Measurements from ENCODE around the gene TOX4. TPM values are rescaled to one million over a fixed set of nuclear protein-coding genes. Genes with fewer than 3 reads are reported as not detected.

Gene TOX4
- total RNA-seq: 26.3 and 39.8 TPM in 2 replicates

GRCh38 chr14:21476925-21477681, at the start of gene TOX4, which contains the start of gene RAB2B:
TOX4 (plus strand) TSS chr14:21477195; CDS start chr14:21477279, 84 bp downstream.
RAB2B (minus strand) TSS chr14:21476959; CDS start chr14:21476872, 87 bp downstream.

GRCh38 chr14:21455912-21456667, 20.9 kb upstream of the TOX4 start, which contains the start of gene CHD8:
CHD8 (minus strand) TSS chr14:21456123; CDS start chr14:21431643, 24,480 bp downstream.

GRCh38 chr14:21510735-21511657, 34.0 kb downstream of the TOX4 start, which contains the start of gene METTL3:
METTL3 (minus strand) TSS chr14:21511340; CDS start chr14:21511223, 117 bp downstream.

GRCh38 chr14:21525962-21526671, 49.1 kb downstream of the TOX4 start, which contains the start of gene SALL2:
SALL2 (minus strand) TSS chr14:21526346; CDS start chr14:21526127, 219 bp downstream.

Other genes with a start within 250 kb of the TOX4 start
- gene HNRNPC, start 207.8 kb upstream of the TOX4 start, total RNA-seq: 741 and 791 TPM in 2 replicates
- gene RPGRIP1, start 197.1 kb upstream of the TOX4 start, total RNA-seq: not detected in 2 replicates
- 56.3 and 69.7 TPM in 2 replicates for gene SUPT16H, start 93.2 kb upstream of the TOX4 start, total RNA-seq
- 34.5 and 56.3 TPM in 2 replicates for gene CHD8, start 21.1 kb upstream of the TOX4 start, total RNA-seq
- 8.7 and 9.8 TPM in 2 replicates for gene RAB2B, start 236 bp upstream of the TOX4 start, total RNA-seq
- gene METTL3, start 34.1 kb downstream of the TOX4 start, total RNA-seq: 27.8 and 34.0 TPM in 2 replicates
- 2.6 and 4.2 TPM in 2 replicates for gene SALL2, start 49.2 kb downstream of the TOX4 start, total RNA-seq
- gene OR10G3, start 102.9 kb downstream of the TOX4 start, total RNA-seq: not detected in 2 replicates
- not detected in 2 replicates for gene OR10G2, start 157.7 kb downstream of the TOX4 start, total RNA-seq
- not detected in 2 replicates for gene OR4E2, start 176.6 kb downstream of the TOX4 start, total RNA-seq
- not detected in 2 replicates for gene OR4E1, start 196.6 kb downstream of the TOX4 start, total RNA-seq

Data from airway epithelial cell (primary cell).